A673 (cell line): ENCODE measurements around the gene OR7A17. TPM values are rescaled to one million over a fixed set of nuclear protein-coding genes. Genes with fewer than 3 reads are reported as not detected.

Experiments
- Bru-seq: library from RNA; stranded (reverse); fragments of 400-500 nt; gene quantifications from one replicate; lab custom pipeline; 2021; lab: Mats Ljungman, UMichigan
- BruChase-seq, 2 experiments: library from RNA; stranded (reverse); fragments of 400-500 nt; gene quantifications; one replicate each; lab custom pipeline; 2021; lab: Mats Ljungman, UMichigan
- BruUV-seq: library from RNA; stranded (reverse); fragments of 400-500 nt; replicated peaks from 2 replicates; lab custom pipeline; 2021; lab: Mats Ljungman, UMichigan
- CTCF ChIA-PET: fragments of 300-600 bp; sonication (Branson Sonifier 250); formaldehyde crosslinking; loops from one replicate; lab custom pipeline; 2022; ENCODE audit warnings: antibody characterized with exemption; lab: Charles Lee
- POLR2A ChIA-PET: fragments of 300-600 bp; sonication (Branson Sonifier 250); formaldehyde crosslinking; loops from one replicate; lab custom pipeline; 2022; ENCODE audit warnings: antibody characterized with exemption; ENCODE audit not compliant: low non-redundant PET; lab: Charles Lee
- DNase-seq: peaks from one replicate; pipeline ENCODE4 v3.0.0-alpha.2; 2015; ENCODE audit warnings: low spot score
- H3K27ac ChIP-seq: fragments of 200-600 bp; sonication (generic); 2 replicates; pipeline ENCODE4 v1.5.1; 2016; ENCODE audit warnings: mixed run types, low read depth, mild to moderate bottlenecking, mixed read lengths, antibody characterized with exemption, low read length; ENCODE audit not compliant: poor library complexity, severe bottlenecking
- H3K27me3 ChIP-seq: fragments of 200-600 bp; sonication (generic); replicated peaks from 2 replicates; pipeline ENCODE4 v1.6.1; 2017; ENCODE audit warnings: mixed run types, low read depth, mild to moderate bottlenecking, mixed read lengths, antibody characterized with exemption, low read length; ENCODE audit not compliant: insufficient read depth, poor library complexity
- H3K36me3 ChIP-seq: fragments of 200-600 bp; sonication (generic); 2 replicates; pipeline ENCODE4 v1.6.1; 2016; ENCODE audit warnings: mixed run types, mild to moderate bottlenecking, mixed read lengths, antibody characterized with exemption, low read length; ENCODE audit not compliant: insufficient read depth, poor library complexity, severe bottlenecking
- H3K4me1 ChIP-seq: fragments of 200-600 bp; sonication (generic); 2 replicates; pipeline ENCODE4 v1.6.1; 2017; ENCODE audit warnings: mixed run types, mild to moderate bottlenecking, mixed read lengths, antibody characterized with exemption, low read length; ENCODE audit not compliant: insufficient read depth, poor library complexity, severe bottlenecking
- H3K4me3 ChIP-seq: fragments of 200-600 bp; sonication (generic); 2 replicates; pipeline ENCODE4 v1.5.1; 2016; ENCODE audit warnings: low read depth, mixed run types, mild to moderate bottlenecking, mixed read lengths, low read length; ENCODE audit not compliant: poor library complexity, severe bottlenecking
- H3K9me3 ChIP-seq: fragments of 200-600 bp; sonication (generic); 2 replicates; pipeline ENCODE4 v1.6.1; 2016; ENCODE audit warnings: mixed run types, low read depth, mild to moderate bottlenecking, mixed read lengths, antibody characterized with exemption, low read length; ENCODE audit not compliant: poor library complexity, severe bottlenecking
- EZH2 ChIP-seq: fragments of 200-600 bp; sonication (generic); IDR thresholded peaks from 2 replicates; pipeline ENCODE4 v1.6.1; 2017; ENCODE audit warnings: borderline replicate concordance, low read depth, mild to moderate bottlenecking, mixed read lengths, antibody characterized with exemption, low read length; ENCODE audit not compliant: poor library complexity, severe bottlenecking
- intact Hi-C: fragments of 100-400 bp; cut with micrococcal nuclease; formaldehyde crosslinking; loops from one replicate; pipeline ENCODE4 v1.10.0; 2022; ENCODE audit not compliant: unreplicated experiment
- long read RNA-seq: library from polyadenylated mRNA; stranded (forward); transcript quantifications from one replicate; pipeline ENCODE4 v2.0.0, GENCODE V29; 2022
- total RNA-seq: library from RNA; stranded (reverse); gene quantifications from 2 replicates; pipeline ENCODE4 v1.2.3, GENCODE V29; 2021
- TF ChIP-seq, protein P1 (sequence below): fragments of 300-800, 200-600 bp; sonication (generic); conservative IDR thresholded peaks from 2 replicates; pipeline ENCODE4 v1.5.1; 2017; ENCODE audit warnings: low read depth, mild to moderate bottlenecking, antibody characterized with exemption, low read length, moderate library complexity, mixed read lengths

The OR7A17 gene
- total RNA-seq (not detected in 2 replicates), Bru-seq, nascent RNA (not detected), BruChase-seq, experiment 1, labeled RNA remaining after a 2-hour chase (not detected), BruChase-seq, experiment 2, labeled RNA remaining after a 6-hour chase (not detected)
- long read RNA-seq = 0 reads

- H3K36me3 ChIP-seq = no peaks in the 10 kb centered on the region
- no TSS peak for BruUV-seq
- no peaks in the 10 kb centered on the region for H3K9me3 ChIP-seq
- H3K27me3 ChIP-seq = peaks cover 46% of the 10 kb centered on the region
- TF ChIP-seq, protein P1, sequence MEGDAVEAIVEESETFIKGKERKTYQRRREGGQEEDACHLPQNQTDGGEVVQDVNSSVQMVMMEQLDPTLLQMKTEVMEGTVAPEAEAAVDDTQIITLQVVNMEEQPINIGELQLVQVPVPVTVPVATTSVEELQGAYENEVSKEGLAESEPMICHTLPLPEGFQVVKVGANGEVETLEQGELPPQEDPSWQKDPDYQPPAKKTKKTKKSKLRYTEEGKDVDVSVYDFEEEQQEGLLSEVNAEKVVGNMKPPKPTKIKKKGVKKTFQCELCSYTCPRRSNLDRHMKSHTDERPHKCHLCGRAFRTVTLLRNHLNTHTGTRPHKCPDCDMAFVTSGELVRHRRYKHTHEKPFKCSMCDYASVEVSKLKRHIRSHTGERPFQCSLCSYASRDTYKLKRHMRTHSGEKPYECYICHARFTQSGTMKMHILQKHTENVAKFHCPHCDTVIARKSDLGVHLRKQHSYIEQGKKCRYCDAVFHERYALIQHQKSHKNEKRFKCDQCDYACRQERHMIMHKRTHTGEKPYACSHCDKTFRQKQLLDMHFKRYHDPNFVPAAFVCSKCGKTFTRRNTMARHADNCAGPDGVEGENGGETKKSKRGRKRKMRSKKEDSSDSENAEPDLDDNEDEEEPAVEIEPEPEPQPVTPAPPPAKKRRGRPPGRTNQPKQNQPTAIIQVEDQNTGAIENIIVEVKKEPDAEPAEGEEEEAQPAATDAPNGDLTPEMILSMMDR = no peak
- TF ChIP-seq EZH2 = no peak
- intact Hi-C loops = loop anchor here (5.0 kb wide), 1 partner anchor 314 kb away; the partner anchor contains the start of gene NDUFB7
- H3K4me1 ChIP-seq = no peaks in the 10 kb centered on the region
- H3K27ac ChIP-seq = no peak within 1 kb of the TSS
- ChIA-PET CTCF (no interaction called here), POLR2A (no interaction called here)
- DNase-seq = no peak
- no peak within 1 kb of the TSS for H3K4me3 ChIP-seq
These were observed at the start of gene OR7A17 for GRCh38 chr19:14886032-14886431. OR7A17 (minus strand) TSS chr19:14886132; CDS start chr19:14881355, 4,777 bp downstream.

- no TSS peak for BruUV-seq
- intact Hi-C loops = no loop called here
- TF ChIP-seq EZH2 = no peak
- TF ChIP-seq, protein P1 = no peak
These were observed 47.6 kb upstream of the OR7A17 start for GRCh38 chr19:14933506-14933905.

GRCh38 chr19:14916848-14917247, 30.9 kb upstream of the OR7A17 start:
- H3K4me1 ChIP-seq = no peaks in the 10 kb centered on the region
- no TSS peak for BruUV-seq
- no peaks in the 10 kb centered on the region for H3K36me3 ChIP-seq
- POLR2A ChIA-PET = interaction anchor here (0.5 kb wide), 1 partner anchor 108 kb away, joined by 4 read pairs; no protein-coding TSS in a partner anchor
- CTCF ChIA-PET = interaction anchor here (0.6 kb wide), 1 partner anchor 338 kb away, joined by 3 read pairs; no protein-coding TSS in a partner anchor
- TF ChIP-seq, protein P1 = no peak
- no peak for TF ChIP-seq EZH2
- H3K9me3 ChIP-seq = no peaks in the 10 kb centered on the region
- intact Hi-C loops = no loop called here
- H3K4me3 ChIP-seq = no peak overlapping the region
- DNase-seq = no peak
- peaks cover 48% of the 10 kb centered on the region for H3K27me3 ChIP-seq
- no peak overlapping the region for H3K27ac ChIP-seq

More at GRCh38 chr19:14933506-14933905, 47.6 kb upstream of the OR7A17 start:
- H3K4me1 ChIP-seq = no peaks in the 10 kb centered on the region
- ChIA-PET CTCF (no interaction called here), POLR2A (no interaction called here)
- no peak overlapping the region for H3K27ac ChIP-seq
- H3K9me3 ChIP-seq = no peaks in the 10 kb centered on the region
- H3K27me3 ChIP-seq = peaks cover 22% of the 10 kb centered on the region
- no peaks in the 10 kb centered on the region for H3K36me3 ChIP-seq
- H3K4me3 ChIP-seq = no peak overlapping the region
- DNase-seq = no peak
